PC-3 (cell line): Measurements from ENCODE around the gene CLASP1.

Experiments
- CTCF ChIP-seq: fragments of 300-600 bp; sonication (generic); conservative IDR thresholded peaks from 2 replicates; pipeline ENCODE4 v1.5.1; 2017; ENCODE audit warnings: antibody characterized with exemption, low read depth, mild to moderate bottlenecking, low read length
- EZH2 ChIP-seq: fragments of 300-600 bp; sonication (generic); IDR thresholded peaks from one replicate; pipeline ENCODE4 v1.6.1; 2017; ENCODE audit warnings: antibody characterized with exemption, mild to moderate bottlenecking, low read length; ENCODE audit not compliant: unreplicated experiment
- EZH2phosphoT487 ChIP-seq: fragments of 300-600 bp; sonication (generic); IDR thresholded peaks from 2 replicates; pipeline ENCODE4 v1.6.1; 2018; ENCODE audit warnings: mild to moderate bottlenecking, antibody characterized with exemption, low read length, borderline replicate concordance

GRCh38 chr2:121587131-121587530 is 62.1 kb downstream of the CLASP1 start:
- no peak for TF ChIP-seq CTCF
- no peak for TF ChIP-seq EZH2phosphoT487
- no peak for TF ChIP-seq EZH2
